T1000 (cell line): ENCODE results near the gene ACSF3.
"Not testable (repeated sequence)": the region's sequence is repeated elsewhere in the genome, so short reads cannot be mapped to it uniquely, and the experiment has no call there.

Experiments used
- DNase-seq: peaks from one replicate; lab custom pipeline; 2025; ENCODE audit warnings: mixed read lengths; lab: John Stamatoyannopoulos, UW

Gene ACSF3

DNA sequence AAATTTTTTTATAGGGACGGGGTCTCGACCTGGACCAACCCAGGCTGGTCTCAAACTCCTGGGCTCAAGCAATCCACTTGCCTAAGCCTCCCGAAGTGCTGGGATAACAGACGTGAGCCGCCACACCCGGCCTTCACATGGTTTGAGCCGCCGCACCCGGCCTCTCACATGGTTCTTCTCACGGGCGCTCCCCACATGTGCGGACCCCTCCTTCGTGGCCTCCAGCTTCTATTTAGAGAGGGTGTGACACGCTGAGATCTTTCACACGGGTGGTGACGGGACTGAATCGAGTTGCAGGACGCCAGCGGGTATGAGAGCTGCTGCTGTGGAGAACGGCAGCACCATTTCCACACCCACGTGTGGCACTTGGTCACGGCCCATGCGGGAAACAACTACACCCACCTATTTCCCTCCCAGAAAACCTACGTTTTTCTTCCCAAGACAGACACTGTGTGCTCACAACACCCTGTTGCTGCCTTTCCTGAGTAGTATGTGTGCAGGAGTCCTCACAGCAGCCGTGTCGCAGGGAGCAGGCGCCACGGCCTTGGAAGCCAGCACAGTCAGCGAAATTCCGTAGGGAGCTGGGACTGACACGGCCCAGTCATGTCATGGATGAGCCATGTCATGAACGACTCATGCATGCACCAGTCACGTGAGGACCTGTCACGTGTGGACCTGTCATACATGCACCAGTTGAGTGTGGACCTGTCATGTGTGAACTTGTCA lies 20.1 kb upstream of the ACSF3 start:
- no peak for DNase-seq

GRCh38 chr16:89074072-89074674 lies 19.5 kb upstream of the ACSF3 start:
- DNase-seq, result not testable (repeated sequence)

DNA sequence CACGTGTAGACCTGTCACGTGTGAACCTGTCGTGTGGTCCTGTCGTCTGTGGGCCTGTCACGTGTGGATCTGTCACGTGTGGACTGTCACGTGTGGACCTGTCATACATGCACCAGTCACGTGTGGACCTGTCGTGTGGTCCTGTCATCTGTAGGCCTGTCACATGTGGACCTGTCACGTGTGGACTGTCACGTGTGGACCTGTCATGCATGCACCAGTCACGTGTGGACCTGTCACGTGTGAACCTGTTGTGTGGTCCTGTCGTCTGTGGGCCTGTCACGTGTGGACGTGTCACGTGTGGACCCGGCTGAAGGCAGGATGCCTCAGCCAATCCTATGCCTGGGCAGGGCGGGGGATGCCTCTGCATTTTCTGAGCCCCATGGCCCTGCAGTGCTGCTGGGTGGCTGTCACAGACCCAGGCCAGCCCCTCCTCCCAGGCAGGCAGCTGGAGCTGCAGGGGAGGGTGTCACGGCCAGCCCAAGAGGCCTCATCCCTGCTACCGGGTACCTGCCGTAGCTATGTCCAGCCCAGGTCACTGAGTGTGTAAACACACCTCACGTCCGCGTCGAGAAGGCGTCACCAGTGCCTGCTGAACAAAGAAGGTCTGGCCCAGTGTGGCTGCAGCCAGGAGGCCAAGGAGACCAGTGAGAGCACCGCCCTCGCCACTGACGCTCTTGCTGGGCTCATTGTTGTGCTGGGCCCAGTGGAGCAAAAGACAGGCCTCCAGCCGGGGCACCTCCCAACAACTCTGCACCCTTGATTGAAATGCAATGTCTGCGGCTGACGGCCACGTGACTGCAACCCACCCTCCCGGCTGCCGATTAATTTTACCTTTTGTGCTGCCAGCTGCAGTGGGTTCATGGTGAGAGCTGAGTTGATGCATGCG lies 18.6 kb upstream of the ACSF3 start:
- peak; percentile 11 for DNase-seq

DNA sequence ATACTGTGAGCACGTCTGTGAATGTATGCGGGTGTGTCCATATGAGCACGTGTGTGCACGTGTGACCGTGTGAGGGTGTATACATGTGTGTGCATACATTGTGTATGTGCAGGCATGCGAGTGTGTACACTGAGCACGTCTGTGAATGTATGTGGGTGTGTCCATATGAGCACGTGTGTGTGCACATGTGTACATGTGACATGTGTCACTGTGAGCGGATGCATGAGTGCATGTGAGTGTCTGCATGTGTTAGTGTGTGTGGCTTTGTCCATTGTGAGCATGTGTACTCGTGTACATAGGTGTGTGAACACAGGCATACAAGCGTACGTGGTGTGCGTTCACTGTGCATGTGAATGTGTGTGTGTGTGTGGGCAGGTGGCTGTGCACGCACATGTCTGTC lies 17.5 kb upstream of the ACSF3 start:
- DNase-seq, result no peak

DNA sequence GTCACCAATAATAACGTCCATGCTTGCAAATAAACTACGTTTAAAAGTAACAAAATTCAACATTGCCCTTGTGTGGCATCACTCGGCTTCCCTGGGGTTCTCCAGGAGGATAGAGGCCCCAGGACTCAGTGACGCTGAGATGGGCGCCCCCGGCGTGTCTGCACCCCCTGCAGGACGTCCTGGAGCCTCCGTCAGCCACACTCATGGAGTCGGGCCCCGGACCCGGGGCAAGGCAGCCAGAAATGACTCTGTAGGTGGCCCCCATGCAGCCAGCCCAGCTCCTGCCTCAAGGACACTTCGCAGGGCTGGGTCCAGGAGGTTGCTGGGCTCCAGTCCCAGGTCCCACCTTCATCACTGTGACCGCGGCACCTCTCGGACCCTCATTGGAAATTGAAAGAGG lies 16.6 kb upstream of the ACSF3 start:
- DNase-seq, result no peak

GRCh38 chr16:89078172-89078571 lies 15.5 kb upstream of the ACSF3 start:
- no peak for DNase-seq

GRCh38 chr16:89079434-89079980 lies 14.1 kb upstream of the ACSF3 start:
- DNase-seq, result no peak

DNA sequence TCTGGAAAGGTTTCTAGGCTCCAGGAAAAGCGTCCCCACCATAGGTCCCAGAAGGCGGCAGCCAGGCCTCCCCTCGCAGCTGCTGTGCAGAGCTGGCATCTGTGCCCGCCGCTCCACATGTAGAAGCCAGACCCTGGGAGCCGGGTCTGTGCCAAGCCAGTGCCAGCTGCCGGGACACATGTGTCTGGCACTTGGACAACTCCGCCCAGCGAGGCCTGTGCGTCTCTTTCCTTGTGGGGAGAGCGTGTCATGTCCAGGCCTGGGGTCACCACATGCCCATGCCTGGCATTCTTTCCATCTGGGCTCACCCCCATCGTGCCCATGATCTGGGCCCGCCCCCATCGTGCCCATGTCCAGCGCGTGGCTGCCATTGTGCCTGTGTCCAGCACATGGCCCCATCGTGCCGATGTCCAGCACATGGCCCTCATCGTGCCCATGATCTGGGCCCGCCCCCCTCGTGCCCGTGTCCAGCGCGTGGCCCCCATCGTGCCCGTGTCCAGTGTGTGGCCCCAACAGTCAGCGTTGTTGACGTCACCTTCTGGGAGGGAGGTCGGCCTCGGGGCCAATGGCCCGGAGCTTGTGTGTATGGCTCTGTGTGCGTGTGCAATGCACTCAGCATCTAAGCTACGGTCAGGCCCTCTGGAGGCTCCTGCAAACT lies 13.3 kb upstream of the ACSF3 start:
- no peak for DNase-seq

GRCh38 chr16:89081556-89081955 lies 12.1 kb upstream of the ACSF3 start:
- no peak for DNase-seq

DNA sequence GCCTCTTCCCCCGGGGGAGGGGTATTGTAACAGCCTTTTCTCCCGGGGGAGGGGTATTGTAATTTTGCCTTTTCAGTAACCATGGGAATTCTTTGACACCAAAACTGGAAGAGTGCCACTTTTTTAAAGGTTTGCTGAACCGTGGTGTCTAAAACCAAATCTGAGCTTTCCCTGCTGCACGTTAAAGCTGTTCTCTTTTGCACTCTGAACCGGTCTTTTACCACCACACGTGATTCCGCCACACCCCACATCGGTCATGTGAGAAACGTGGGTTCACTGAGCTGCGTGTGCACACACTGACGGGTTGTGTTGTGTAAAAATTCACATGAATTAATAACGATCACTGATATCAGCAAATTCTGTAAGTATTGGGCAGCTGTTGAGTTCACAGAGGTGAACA lies 9.2 kb upstream of the ACSF3 start:
- no peak for DNase-seq

GRCh38 chr16:89084814-89085612 lies 8.6 kb upstream of the ACSF3 start:
- no peak for DNase-seq

- no peak for DNase-seq
Measured at GRCh38 chr16:89085755-89086154, 7.9 kb upstream of the ACSF3 start.

DNA sequence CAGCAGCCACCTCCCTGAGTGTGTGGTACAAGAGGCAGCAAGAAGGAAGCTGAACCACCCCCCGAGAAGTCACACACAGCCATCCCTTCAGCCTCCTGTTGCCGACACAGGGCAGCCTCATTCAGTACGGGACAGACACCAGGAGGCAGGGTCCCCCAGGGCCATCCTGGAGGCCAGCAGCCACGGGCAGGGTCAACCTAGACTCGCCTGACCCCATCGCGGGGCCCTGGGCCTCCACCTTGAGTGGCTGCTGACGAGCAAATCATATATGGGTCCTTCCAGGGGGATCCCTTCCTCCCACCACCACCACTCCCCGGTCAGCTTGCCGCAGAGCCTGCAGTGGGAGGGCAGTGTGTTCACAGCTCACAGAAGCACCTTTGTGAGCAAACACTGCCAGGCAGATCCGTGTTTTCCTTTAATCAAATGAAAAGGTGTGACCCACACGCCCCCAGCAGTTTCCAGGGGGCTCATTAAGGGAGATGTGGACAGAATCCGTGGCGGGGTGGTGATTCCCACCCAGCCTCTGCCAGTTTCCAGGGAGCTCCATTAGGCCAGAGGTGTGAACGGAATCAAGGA lies 5.6 kb upstream of the ACSF3 start:
- no peak for DNase-seq

DNA sequence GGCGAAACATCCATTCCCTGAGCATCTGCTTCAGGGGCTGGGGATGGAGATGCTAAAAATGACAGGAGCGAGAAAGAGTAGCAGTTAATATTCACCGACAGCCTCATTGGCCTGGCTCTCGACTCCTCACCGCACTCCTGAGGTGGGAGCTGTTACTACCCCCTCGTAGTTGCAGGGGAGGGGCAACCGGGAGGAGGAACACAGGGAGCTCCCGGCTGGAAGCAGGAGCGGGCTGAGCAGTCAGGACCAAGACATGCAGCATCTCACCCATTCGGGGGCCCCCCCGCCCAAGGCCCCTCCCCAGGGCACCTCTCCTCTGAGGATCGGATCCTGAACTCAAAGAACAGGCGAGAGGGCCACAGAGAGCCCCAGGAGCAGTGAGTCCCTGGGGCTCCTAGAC lies 4.5 kb upstream of the ACSF3 start:
- DNase-seq, result no peak

- DNase-seq, result no peak
Measured at GRCh38 chr16:89090182-89090630, 3.4 kb upstream of the ACSF3 start.

- DNase-seq, result no peak
Measured at GRCh38 chr16:89090669-89091426, 2.8 kb upstream of the ACSF3 start.

DNA sequence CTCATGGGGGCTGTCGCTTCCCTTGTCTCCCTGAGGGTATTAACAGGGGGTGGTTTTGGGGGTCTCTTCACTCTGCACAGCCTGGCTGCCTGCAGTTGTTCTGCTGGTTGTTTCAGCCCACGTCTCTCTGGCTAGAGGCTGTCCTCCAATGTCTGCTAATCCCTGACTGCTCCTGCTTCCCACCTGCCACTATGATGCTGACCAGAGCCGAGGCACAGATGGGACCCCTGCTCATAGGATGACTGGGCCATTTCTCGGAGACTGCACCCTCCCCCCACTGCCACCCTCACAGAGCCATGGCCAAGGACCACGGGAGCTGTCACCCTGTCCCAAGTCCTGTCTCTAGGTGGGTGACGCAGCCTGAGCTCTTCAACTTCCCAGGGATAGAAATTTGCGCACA lies 1.6 kb upstream of the ACSF3 start:
- DNase-seq, result no peak

- not testable (repeated sequence) for DNase-seq
Measured at GRCh38 chr16:89093252-89093601, 425 bp upstream of the ACSF3 start.

DNA sequence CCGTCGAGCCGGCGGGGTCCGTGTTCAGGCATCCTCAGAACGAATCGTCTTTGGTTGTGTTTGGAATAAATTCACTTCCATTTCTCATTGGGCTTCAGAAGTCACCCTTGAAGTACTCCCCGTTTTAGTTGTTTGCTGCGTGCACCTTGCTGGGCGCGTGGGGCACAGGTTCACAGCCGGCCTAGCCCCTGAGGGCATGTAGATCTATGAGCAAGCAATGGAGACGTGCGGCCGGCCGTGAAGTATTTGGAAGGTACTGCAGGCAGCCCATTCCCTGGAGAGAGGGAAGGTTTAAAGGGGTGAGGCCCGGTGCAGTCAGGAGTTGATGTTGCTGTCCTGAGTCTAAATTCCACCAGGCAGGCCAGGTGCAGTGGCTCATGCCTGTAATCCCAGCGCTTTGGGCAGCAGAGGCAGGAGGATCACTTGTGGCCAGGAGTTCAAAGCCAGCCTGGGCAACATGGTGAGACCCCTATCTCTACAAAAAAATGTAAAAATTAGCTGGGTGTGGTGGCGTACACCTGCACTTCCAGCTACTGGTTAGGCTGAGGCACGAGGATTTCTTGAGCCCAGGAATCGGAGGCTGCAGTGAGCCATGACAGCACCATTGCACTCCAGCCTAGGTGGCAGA lies 714 bp downstream of the ACSF3 start:
- DNase-seq, result no peak

- DNase-seq, result no peak
Measured at GRCh38 chr16:89094880-89095258, 1.2 kb downstream of the ACSF3 start.
